ENCODE results near the gene TTLL11. TPM values are rescaled to one million over a fixed set of nuclear protein-coding genes. Genes with fewer than 3 reads are reported as not detected.

The TTLL11 gene
- total and polyA plus RNA-seq, 2 experiments from 2014 or later: 0.57 to 1.4 TPM

GRCh38 chr9:121955649-121956048 lies 137.5 kb downstream of the TTLL11 start:
- H3K36me3 ChIP-seq (ENCODE audit: insufficient read depth): no peaks in the 10 kb centered on the region
- no peaks in the 10 kb centered on the region; the same call in 1 of the 2 replicates for H3K9me2 ChIP-seq (ENCODE audit: insufficient read depth)
- no peaks in the 10 kb centered on the region for H4K20me1 ChIP-seq (replicated peaks; ENCODE audit: insufficient read depth)
- Mint-ChIP-seq H3K4me1 (no peaks in the 10 kb centered on the region; the same call in 2 of the 3 replicates), H3K9me3 (no peaks in the 10 kb centered on the region), H3K4me3 (no peak overlapping the region), H3K27me3 (ENCODE audit: insufficient read depth, low read depth, poor library complexity) (peaks cover 8% of the 10 kb centered on the region), H3K36me3 (ENCODE audit: low read depth) (no peaks in the 10 kb centered on the region), H3K27ac (no peak overlapping the region)
- TF ChIP-seq EZH2phosphoT487 (IDR thresholded peaks at IDR 0.05; ENCODE audit: unreplicated experiment) (no peak), CREB1 (CRISPR knock-in tag; IDR thresholded peaks at IDR 0.05; ENCODE audit: low read depth) (no peak), REST (IDR thresholded peaks at IDR 0.05; ENCODE audit: unreplicated experiment) (no peak), STAT1 (IDR thresholded peaks at IDR 0.05; ENCODE audit: unreplicated experiment) (no peak), JUNB (IDR thresholded peaks at IDR 0.05; ENCODE audit: unreplicated experiment) (no peak), ZNF331 (CRISPR knock-in tag; IDR thresholded peaks at IDR 0.05; ENCODE audit: low read depth) (no peak), ZNF462 (CRISPR knock-in tag; IDR thresholded peaks at IDR 0.05) (no peak), POLR2AphosphoS5 (IDR thresholded peaks at IDR 0.05; ENCODE audit: low read depth) (no peak), ZNF114 (CRISPR knock-in tag; IDR thresholded peaks at IDR 0.05) (no peak), EZH2 (IDR thresholded peaks at IDR 0.05; ENCODE audit: low read depth, unreplicated experiment) (no peak), ETS1 (IDR thresholded peaks at IDR 0.05) (no peak), NANOG (IDR thresholded peaks at IDR 0.05; ENCODE audit: borderline replicate concordance) (no peak), CTCF (conservative IDR thresholded peaks at IDR 0.05; ENCODE audit: low read depth in 2 of 2) (no peak)
- no peaks in the 10 kb centered on the region for H3K27me3 ChIP-seq (ENCODE audit: insufficient read depth)
- H3K4me2 ChIP-seq: no peak overlapping the region
- DNase-seq (ENCODE audit: low spot score): no peak
- H3K4me1 ChIP-seq (ENCODE audit: insufficient read depth): no peaks in the 10 kb centered on the region
- H3K4me3 ChIP-seq: no peak overlapping the region
- H3K79me2 ChIP-seq (replicated peaks; ENCODE audit: insufficient read depth): no peaks in the 10 kb centered on the region
- H3K27ac ChIP-seq (ENCODE audit: low read depth): no peak overlapping the region
- no peak for ATAC-seq
- no peak overlapping the region for H2AFZ ChIP-seq
- no peaks in the 10 kb centered on the region for H3F3A ChIP-seq (replicated peaks; ENCODE audit: low read depth)
